Lower leg skin (tissue), 3 donors: ENCODE results near the gene ADCY10.

Experiments
- CTCF ChIP-seq, 3 donors: fragments of 450-650 bp; IDR thresholded peaks; one replicate each; pipeline ENCODE4 v1.5.1; 2016; ENCODE audit warnings: antibody characterized with exemption in 3 of 3, mild to moderate bottlenecking in 3 of 3, moderate library complexity in 2 of 3
- POLR2A ChIP-seq, 2 donors: fragments of 450-650 bp; IDR thresholded peaks; one replicate each; pipeline ENCODE4 v1.6.1; 2016 to 2017; ENCODE audit warnings: antibody characterized with exemption in 2 of 2, mild to moderate bottlenecking in 1 of 2, moderate library complexity in 1 of 2

DNA sequence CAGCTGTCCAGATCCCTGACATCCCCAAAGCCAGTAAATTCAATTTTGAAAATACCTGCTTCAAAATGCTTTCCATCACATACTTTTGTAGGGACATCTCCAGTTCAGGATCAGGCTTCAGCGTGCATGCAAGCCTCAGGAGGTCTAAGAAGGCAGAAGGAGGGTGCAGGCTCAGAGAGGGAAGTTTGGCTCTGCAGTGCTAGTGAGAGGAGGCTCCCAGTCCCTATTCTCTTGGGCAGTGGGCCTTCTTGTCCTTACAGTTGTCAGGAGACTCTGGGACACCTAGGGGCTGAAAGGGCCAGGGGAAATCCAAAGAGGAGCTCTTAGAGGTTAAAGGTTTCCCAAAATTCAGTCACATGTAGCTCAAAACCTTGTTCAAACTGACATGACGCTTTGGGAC is 20.1 kb downstream of the ADCY10 start:
- TF ChIP-seq CTCF (IDR thresholded peaks at IDR 0.05), result no peak
- TF ChIP-seq POLR2A (IDR thresholded peaks at IDR 0.05), result no peak
